ENCODE measurements around the gene HAT1.
A peak's percentile ranks its signal among the peaks of the same experiment; 100 is the strongest.
"Not testable (repeated sequence)": the region's sequence is repeated elsewhere in the genome, so short reads cannot be mapped to it uniquely, and the experiment has no call there.

Gene HAT1

GRCh38 chr2:171983924-171984323 is 61.7 kb downstream of the HAT1 start:
- DNase-seq, result not testable (repeated sequence)

GRCh38 chr2:171985076-171985475 is 62.8 kb downstream of the HAT1 start:
- no peak for DNase-seq

GRCh38 chr2:171986778-171987177 is 64.5 kb downstream of the HAT1 start:
- no peak for DNase-seq

GRCh38 chr2:171991027-171991426 is 68.8 kb downstream of the HAT1 start:
- DNase-seq, result peak; percentile 19

GRCh38 chr2:171995586-171995985 is 73.3 kb downstream of the HAT1 start:
- no peak for DNase-seq

GRCh38 chr2:171996021-171996420 is 73.8 kb downstream of the HAT1 start:
- no peak for DNase-seq

GRCh38 chr2:171997031-171997430 is 74.8 kb downstream of the HAT1 start:
- DNase-seq, result not testable (repeated sequence)

- DNase-seq, result peak; percentile 37
Observed at GRCh38 chr2:171999161-171999560, 76.9 kb downstream of the HAT1 start.

- peak; percentile 99 for DNase-seq
Observed at GRCh38 chr2:171999604-172000469, 77.6 kb downstream of the HAT1 start, which contains the start of gene METAP1D. Gene METAP1D, plus strand, starts transcription at chr2:171999953. Its CDS starts 17 bp downstream, at chr2:171999970.

- peak; percentile 38 for DNase-seq
Observed at GRCh38 chr2:172000696-172001361, 78.6 kb downstream of the HAT1 start.

- no peak for DNase-seq
Observed at GRCh38 chr2:172007372-172007771, 85.1 kb downstream of the HAT1 start.

- no peak for DNase-seq
Observed at GRCh38 chr2:172009823-172010222, 87.6 kb downstream of the HAT1 start.

- no peak for DNase-seq
Observed at GRCh38 chr2:172011812-172012575, 89.7 kb downstream of the HAT1 start.

- no peak for DNase-seq
Observed at GRCh38 chr2:172012677-172013391, 90.6 kb downstream of the HAT1 start.

GRCh38 chr2:172013396-172013795 is 91.1 kb downstream of the HAT1 start:
- DNase-seq, result no peak

GRCh38 chr2:172021074-172021931 is 99.0 kb downstream of the HAT1 start:
- DNase-seq, result no peak

GRCh38 chr2:172021955-172022354 is 99.7 kb downstream of the HAT1 start:
- no peak for DNase-seq

- DNase-seq, result no peak
Observed at GRCh38 chr2:172031536-172031935, 109.3 kb downstream of the HAT1 start.

Measured in DMS53 (cell line).